SIG-M5 (cell line): ENCODE results near the gene NPL.
A peak's percentile ranks its signal among the peaks of the same experiment; 100 is the strongest.

Experiments
- DNase-seq: peaks from one replicate; lab custom pipeline; 2025; lab: John Stamatoyannopoulos, UW

Gene NPL

DNA sequence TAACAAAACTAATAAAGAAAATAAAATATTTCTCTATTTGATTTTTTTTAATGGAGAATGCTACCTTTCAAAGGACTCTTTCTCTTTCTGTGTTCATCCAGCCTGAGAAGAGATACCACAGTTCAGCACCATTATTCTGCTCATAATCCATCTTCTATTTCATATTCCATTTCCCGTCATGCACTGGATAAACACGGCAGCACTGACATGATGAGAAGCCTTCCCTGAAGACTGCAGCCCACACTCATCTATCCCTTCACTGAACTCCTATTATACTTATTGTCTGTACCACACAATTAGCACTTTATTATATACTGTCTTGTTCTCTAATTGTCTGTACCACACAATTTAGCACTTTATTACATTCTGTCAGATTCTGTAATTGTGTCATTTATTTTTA, 10.7 kb upstream of the NPL start:
- no peak for DNase-seq

DNA sequence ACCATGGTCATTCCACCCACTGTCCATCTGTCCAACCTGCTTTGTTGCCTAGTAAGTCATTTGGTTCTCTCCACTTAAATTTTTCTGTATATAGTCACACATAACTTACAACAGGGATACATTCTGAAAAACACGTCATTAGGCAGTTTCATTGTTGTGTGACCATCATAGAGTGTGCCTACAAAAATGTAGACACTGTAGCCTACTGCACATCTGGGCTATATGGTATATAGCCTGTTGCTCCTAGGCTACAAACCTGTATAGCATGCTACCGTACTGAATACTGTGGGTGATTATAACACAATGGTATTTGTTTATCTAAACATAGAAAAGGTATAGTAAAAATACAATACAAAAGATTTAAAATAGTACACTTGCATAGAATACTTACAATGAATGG, 10.0 kb upstream of the NPL start:
- DNase-seq: no peak

DNA sequence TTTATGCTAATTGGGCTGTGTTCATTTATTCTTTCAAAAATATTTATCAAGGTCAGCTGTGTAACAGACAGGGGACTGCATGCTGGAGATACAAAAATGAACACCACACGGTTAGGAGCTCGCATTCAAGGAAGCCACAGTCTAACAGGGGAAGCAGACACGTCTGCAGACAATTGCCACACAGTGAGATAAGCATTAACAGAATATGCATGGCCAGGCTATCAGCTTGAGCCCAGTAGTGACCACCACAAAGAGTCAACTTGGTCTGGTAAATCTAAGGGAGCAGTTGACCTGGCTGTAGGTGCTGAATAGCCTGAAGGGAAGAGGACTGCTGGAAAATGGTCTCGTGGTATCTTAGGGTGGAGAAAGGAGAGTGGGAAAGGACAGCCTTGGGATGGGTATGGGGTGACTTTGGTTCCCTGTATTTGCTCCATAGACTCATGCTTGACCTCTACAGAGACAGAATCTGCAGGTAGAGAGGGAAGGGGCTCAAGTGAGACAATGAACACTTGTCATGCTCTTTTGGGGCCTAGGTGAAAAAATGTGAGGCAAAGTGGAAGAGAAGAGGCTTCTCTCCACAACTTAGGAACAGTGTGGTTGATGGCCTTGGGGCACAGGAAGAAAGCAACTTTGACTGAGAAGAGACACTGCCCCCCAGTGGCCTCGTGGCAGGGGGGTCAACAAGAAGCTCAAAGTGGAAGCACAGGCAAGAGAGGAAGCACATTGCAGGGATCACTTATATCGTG, 7.6 kb upstream of the NPL start:
- DNase-seq: peak; percentile 32

DNA sequence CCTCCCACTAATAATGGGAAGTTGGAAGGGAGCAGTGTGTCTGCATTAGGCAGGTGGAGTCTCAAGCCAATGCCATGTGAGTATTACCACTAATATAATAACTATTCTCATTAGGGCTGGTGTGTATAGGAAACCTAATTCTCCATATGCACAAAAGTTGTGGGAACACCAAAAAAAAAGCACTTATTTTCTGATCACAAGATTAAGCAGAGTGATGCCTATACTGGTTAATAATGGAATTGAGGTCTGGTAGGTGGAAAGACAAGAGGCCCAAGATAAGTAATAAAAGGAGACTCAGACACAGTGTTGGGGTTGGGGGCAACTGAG, 7.0 kb upstream of the NPL start:
- DNase-seq: no peak

DNA sequence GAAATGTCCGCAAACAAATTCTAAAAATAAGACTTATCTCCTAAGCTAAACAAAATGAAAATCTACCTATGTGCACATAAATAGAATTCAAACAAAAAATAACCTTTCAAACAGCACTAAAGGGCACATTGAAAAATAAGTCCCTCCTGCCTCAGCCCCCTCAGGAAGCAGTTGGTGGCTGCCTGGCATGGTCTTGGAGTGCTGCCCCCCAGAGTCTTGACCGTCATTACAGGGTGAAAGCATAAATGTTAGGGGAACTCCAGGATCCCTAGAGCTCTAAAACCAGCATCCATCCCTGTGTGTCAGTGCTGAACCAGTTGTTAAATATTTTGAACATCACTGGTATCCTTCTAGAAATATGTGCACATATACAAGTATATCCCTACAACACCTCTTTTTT, 6.5 kb upstream of the NPL start:
- no peak for DNase-seq

DNA sequence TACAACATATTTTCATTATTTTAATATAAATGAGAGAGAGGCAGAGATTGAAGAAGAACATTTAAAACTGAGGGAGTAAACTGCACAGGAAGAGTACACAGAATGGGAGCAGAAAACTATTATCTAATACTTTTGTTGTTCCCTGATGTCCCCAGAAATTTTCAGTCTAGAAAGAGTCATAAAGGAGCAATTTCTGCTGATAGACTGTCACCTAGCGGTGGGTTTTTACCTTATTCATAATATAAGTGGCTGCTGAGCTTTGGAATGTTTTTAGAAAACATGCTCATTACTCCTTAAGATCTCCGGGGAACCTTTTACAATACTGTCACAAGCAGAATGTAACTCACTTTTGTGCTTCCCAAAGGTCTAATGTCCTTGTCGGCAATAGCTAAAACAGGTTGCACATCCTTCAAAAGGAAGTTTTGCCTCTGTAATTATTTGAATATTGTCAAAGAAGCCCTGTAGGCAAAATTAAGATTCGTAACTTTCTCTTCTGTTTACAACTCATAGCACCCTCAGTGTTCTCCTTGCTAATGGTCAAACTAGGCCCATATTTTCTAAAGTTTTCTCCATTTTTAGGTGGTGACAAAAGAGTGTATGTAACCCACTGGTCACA, 4.9 kb upstream of the NPL start:
- DNase-seq: no peak

DNA sequence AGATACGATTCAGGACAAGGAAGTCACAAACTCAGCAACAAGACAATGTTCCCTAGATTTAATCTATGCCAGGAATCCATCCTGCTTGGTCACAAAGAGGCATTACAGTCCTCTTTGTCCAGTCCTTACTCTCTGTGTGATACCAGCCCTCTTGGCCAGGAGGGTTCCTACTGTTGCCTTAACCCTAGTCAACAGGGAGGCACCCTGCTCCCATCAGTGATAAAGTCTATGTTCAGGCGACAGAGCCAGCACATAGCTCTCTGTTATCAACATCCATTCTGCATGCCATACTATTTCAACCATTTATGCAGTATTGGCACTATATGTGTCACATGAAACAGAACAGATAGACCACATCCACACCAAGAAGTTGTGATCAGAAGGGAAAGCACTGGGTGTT, 4.4 kb upstream of the NPL start:
- DNase-seq: no peak

DNA sequence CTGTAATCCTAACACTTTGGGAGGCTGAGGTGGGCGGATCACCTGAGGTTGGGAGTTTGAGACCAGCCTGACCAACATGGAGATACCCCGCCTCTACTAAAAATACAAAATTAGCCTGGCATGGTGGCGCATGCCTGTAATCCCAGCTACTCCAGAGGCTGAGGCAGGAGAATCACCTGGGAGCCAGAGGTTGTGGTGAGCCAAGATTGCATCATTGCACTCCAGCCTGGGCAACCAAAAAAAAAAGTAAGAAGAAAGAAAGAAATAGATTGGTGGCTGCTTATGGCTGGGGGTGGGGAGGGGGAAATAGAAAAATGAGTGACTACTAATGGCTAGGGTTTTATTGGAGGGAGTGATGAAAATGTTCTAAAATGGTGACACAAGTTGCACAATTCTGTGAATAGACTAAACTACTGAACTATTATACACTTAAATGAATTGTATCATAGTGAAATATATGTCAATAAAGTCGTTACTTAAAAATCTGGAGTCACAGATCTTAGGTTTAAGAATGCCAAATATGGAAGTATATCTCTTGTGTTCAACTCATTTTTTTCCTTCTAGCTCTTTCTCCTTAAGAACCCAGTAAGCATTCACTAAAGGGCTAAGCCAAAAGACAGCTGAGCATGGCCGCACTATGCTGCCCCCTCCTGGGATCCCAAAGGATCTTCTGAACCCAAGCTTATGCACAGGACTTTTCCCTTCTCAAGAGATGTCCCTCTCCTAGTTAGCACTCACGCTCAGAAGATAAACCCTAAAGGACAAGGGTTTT, 3.2 kb upstream of the NPL start:
- peak; percentile 37 for DNase-seq

DNA sequence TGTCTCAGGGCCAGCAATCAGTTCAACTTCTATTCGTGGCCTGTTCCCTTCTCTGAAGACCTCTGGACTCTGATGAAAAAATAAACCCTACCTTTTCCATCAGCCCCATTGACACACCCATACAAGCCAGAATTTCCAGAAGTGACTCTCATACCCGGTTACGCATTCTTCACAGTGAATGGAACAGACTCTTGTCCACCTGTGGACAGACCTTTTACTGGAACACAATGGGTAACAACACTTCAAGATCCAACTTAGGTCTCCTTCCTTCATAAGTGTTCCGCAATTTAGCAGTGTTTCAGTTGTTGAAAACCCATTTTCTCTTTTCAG, 2.6 kb upstream of the NPL start:
- DNase-seq: no peak

DNA sequence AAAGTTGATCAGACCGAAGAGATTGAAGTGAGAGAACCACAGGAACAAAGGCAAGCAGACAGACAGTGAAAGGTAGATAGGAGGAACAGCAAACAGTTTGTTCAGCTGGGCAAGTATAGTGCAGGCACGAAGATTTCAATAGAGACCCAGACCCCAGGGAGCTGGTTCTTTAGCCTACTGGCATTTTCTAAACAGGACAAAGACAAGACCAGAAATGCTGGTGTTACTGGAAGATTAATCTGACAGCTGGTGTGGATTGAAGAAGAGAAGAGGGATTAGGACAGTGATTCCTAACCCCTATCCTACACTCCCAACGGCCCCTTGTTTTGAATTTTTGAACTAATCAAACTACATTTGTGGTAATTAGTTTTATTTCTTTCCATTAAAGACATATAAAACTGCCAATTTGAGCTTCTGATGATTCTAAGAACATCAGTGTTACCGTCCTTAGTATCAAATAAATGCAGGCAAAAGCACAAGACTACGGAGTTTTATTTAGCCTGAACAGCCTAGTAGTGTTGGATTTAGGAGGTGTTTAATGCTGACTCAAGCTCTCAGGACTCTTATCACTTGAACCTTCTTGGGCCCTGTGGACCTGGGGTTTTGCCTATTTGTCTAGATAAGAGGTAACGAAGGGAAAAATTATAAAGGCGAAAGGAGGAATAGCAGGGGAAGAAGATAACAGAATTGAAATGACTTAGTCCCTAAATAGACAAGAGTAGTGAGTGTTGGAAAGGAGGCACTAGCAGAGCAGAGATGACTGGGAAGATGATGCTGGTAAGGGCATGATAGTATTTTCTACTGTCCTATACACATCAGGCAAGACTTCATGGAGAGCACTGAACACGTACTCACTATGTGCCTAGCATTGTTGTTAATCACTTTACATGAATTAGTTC, 2.0 kb downstream of the NPL start:
- no peak for DNase-seq

DNA sequence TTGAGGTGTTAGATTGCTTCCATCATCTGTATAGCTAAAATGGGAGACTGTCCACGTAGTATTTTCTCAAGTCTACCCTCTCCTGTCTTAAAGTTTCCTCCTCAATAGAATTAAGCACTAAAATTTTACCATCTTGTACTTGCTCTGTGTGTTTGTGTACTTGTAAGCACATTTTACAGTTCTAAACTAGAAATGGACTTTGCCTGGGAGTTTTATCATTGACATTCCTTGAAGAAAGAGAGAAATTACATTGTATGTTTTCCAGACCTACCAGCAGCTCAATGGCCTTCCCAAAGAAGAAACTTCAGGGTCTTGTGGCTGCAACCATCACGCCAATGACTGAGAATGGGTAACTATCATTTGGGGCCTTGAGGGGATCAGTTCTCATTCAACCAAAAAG, 4.5 kb downstream of the NPL start:
- no peak for DNase-seq

DNA sequence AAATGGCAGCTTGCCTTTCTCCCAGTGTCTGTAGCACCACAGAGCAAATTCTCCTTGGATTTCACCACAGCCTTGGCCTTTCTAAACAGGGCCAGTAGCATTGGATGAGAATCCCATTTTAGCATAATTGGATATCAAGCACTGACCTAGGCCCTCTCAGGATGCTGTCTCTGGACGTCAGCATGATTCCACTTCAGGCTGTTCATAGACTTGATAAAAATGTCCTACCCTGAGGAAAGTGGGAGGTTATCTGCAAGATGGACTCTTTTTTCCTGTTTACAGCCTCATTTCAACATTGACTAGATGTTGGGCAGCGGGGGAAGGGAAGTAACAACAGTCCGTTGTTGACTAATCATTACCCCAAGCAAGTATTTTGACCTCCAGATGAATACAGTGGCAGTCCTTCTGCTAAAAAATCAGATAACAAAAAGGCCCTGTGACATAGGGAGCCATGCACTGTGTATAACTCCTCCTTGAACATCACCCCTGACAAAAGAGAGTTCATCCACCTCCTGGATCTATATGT, 5.2 kb downstream of the NPL start:
- DNase-seq: no peak

DNA sequence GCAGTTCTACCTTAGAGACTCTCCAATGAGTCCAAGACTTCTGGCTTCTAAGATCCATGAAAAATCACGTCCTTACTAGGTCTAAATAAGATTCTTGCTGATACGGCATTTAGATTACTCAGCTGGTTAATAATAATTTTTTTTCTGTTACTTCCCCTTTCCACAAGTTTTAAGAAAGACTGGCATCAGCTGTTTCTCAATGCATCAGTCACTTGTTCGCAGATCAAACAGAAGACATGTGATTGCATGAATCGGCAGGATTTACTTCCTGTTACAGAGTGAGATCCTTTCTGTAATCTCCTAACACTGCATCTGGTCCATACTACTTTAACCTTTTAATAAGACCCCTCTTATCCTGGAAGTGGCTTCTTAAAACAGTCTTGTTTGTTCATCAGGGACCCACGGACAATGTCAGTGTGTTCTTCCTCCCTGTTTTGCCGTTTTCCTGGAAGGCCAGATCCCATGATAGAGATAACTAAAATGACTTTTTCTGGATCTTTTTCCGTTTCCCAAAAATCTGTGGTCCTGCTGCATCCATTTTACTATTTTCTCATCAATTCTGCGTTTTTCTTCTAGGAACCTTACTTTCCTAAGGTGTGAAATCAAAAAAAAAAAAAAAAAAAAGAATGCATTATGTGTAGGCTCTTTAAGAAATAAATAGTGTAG, 6.1 kb downstream of the NPL start:
- DNase-seq: peak; percentile 96

DNA sequence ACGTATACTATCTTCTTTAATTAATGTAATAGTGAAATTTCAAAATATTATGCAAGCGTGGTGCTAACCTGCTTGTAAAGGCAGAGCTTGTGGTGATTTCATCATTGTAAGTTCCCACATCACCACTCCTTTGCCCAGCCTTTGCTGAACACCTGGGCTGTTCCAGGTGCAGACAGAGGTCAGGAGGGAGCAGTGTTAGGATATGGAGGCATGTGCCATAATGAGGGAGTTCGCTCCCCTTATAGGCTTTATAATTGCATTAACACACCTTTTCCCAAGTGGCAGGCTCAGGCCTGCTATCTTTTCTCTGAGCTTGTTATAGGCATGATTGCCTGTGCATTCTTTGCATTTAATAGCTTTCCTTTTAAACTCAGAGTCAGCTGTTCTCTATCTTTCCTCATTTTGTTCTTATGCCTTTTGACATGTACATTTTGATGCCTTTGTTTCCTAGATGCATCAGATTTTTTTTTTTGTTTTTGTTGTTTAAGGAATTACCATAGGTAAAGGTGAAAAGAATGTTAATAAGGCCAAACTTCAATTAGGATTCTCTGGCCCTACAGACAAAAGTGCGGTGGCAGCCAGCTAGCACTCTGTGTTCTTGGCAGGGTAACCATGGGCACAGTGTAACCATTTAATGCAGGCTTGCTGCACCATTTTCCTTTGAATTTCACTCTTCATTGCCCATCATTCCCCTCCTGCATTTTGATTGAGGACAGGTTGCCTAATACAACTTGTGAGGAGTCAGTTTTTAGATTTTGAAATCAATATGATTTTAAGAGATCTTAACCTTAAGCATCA, 12.6 kb downstream of the NPL start:
- no peak for DNase-seq

DNA sequence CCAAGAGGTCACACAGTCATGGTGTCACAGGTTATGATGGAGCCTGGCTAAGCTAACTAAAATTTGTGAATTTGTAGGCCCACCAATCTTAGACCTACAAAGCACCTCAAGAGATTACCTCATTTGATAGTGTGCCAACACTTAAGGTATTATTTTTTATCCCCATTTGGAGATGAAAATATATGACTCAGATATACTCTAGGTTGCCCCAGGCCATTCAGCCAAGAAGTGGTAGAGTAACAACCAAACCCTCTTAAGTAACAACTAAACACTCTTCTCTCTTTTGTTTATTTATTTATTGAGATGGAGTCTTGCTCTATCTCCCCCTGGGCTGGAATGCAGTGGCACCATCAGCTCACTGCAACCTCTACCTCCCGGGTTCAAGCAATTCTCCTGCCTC, 14.3 kb downstream of the NPL start:
- DNase-seq: no peak

DNA sequence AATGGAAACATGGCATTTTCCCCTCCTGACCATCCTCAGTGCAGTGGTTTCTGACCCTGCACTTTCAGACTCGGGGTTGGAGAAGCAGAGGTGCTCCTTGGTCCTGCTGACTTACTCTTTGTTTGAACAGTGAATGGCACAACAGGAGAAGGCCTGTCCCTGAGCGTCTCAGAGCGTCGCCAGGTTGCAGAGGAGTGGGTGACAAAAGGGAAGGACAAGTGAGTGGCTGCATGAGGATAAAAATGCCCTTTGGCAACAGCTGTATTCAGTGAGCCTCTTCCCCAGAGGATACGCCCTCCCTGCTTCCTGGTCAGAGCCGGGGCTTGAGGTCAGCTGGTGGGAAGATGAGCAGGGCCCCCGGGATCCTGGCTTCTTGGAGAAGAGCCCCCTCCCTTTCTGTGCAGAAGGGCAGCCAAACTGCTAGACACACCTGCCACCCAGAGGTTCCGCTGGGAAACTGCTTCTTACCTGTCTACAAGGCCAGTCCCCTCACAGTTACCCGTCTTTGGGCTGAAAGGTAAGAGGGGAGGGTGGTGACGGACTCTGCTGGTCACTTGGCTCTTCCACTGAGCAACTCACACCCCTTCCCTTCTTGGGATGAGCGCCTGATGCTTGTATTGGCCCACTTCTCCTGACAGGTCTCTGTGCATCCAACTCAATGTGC, 16.6 kb downstream of the NPL start:
- no peak for DNase-seq

DNA sequence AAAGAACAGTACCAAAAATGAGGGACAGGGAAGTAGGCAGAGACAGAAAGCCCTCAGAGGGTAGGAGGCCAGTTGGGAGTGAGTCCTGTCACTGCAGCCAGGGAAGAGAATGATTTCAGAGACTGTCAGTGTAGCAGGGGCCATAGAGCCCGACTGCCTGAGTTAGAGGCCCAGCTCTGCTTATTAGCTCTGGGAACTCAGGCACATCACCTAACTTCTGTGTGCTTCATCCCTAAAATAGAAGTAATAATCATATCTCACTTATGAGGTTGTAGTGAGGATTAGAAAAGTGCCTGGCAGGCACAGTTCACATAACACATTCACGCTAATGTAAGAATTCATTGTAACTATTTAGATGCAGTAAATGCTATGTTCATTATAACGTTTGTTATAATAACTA, 18.3 kb downstream of the NPL start:
- DNase-seq: no peak

DNA sequence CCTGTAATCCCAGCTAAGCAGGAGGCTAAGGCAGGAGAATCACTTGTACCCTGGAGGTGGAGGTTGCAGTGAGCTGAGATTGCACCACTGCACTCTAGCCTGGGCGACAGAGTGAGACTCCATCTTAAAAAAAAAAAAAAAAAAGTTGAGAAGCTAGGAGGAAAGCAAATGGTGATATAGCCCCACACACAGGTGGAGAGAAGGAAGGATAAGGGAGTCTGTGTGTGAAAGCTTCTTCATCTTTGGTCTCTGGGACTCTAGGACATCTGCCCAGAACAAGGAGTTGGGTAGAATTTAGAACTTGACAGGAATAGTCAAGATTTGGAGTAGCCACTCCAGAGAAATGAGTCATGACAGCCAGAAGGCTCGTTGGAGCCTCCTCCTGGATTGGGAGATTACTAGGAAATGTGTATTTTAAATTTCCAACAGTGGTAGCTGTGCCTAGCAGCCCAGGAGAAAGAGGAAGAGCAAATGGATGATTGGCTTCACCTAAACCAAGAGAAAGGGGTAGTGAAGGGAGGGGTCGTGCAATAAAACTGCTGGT, 19.9 kb downstream of the NPL start:
- DNase-seq: no peak

DNA sequence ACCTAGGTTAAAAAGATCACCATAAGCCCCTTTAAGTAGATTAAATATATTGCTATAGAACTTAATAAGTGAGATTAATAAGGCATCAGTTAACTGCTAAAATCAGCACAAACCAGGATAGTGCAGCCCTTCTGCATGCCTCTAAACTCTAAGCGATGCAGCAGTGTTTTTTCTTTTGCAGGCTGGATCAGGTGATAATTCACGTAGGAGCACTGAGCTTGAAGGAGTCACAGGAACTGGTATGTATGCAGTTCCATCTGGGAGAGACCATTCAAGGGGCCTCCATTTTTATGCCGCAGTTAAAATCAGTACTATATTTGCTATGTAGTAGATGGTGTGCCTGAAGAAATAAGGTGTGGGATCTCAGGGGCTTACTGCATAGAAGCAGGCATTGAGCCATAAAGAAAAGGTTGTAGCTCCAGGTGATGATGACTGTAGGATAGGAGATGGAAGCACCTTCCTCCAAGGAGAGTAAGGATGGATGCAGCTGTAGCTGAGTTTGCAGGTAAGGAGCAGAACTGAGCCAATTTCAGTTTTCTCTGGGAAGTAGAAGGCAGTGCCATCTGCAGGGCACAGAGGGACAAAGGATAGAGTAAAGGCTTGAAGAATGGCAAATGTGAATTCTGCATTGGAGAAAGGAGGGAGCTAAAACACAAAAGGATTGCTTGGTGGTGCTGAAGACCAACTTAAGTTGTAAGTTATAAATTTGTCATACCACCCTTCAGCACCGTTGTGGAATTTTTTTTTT, 22.6 kb downstream of the NPL start:
- no peak for DNase-seq
